HG03575 (cell line): ENCODE results near the gene SCAI.
"Not testable (repeated sequence)": the region's sequence is repeated elsewhere in the genome, so short reads cannot be mapped to it uniquely, and the experiment has no call there.

Experiments used
- ATAC-seq: cut with Tn5 transposase; IDR thresholded peaks from one replicate; pipeline ENCODE4 v1.9.1; 2021; ENCODE audit not compliant: unreplicated experiment, insufficient number of reproducible peaks, low FRiP score; ENCODE audit errors: extremely low read depth

SCAI gene

DNA sequence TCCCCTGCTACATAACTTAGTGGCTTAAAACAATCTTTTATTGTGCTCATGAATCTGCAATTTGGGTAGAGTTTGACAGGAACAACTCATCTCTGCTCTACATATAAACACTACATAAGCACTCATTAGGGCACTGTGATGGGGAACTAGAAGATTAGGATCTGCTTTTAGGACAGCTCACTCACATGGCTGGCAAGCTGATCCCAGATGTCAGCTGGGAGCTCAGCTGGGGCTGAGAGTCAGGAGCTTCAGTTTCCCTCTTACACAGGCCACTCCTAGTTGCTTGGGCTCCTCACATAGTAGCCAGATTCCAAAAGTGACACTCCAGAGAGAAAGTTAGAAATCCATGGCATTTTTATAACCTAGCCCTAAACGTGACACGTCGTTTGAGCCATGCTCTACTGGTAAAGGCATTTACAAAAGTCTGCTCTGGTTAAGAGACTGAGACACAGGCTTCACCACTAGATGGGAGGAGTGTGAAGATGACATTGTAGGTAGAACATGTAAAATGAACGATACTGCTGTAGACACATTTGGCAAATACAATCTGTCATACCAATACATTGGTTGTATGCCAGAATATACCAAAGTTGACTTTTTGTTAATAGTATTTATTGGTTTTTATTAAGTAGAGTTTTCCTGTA, 23.6 kb downstream of the SCAI start:
- no peak for ATAC-seq

DNA sequence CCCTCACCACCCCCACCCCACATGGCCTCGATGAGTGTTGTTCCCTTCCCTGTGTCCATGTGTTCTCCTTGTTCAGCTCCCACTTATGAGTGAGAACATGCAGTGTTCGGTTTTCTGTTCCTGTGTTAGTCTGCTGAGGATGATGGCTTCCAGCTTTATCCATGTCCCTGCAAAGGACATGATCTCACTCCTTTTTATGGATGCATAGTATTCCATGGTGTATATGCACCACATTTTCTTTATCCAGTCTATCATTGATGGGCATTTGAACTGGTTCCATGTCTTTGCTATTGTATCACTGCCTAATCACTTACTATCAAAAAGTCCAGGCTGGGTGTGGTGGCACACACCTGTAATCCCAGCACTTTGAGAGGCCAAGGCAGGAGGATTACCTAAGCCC, 24.6 kb downstream of the SCAI start:
- not testable (repeated sequence) for ATAC-seq

DNA sequence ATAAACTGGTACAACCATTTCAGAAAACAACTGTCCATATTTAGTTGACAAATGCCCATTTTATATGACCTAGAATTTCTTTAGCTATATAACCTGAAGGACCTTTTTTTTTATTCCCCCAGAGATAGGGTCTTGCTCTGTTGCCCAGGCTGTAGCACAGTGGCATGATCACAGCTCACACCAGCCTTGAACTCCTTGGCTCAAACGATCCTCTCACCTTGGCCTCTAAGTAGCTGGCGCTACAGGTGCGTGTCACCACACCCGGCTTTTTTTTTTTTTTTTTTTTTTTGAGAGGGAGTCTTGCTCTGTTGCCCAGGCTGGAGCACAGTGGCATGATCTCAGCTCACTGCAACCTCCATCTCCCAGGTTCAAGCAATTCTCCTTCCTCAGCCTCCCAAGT, 28.8 kb downstream of the SCAI start:
- ATAC-seq = not testable (repeated sequence)

DNA sequence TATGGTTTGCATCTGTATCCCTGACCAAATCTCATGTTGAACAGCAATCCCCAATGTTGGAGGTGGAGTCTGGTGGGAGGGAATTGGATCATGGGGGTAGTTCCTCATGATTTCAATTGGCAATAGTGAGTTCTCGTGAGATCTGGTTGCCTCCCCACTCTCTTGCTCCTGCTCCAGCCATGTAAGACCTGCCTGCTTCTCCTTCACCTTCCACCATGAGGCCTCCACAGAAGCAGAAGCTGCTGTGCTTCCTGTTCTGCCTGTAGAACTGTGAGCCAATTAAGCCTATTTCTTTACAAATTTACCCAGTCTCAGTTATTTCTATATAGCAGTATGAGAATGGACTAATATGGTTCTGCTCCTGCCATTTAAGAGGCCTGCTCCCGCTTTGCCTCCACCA, 32.9 kb downstream of the SCAI start:
- ATAC-seq = no peak

DNA sequence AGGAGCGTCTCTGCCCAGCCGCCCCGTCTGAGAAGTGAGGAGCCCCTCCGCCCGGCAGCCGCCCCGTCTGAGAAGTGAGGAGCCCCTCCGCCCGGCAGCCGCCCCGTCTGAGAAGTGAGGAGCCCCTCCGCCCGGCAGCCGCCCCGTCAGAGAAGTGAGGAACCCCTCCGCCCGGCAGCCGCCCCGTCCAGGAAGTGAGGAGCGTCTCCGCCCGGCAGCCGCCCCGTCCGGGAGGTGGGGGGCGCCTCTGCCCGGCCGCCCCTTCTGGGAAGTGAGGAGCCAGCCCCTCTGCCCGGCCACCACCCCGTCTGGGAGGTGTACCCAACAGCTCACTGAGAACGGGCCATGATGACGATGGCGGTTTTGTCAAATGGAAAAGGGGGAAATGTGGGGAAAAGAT, 34.8 kb downstream of the SCAI start:
- ATAC-seq = not testable (repeated sequence)

DNA sequence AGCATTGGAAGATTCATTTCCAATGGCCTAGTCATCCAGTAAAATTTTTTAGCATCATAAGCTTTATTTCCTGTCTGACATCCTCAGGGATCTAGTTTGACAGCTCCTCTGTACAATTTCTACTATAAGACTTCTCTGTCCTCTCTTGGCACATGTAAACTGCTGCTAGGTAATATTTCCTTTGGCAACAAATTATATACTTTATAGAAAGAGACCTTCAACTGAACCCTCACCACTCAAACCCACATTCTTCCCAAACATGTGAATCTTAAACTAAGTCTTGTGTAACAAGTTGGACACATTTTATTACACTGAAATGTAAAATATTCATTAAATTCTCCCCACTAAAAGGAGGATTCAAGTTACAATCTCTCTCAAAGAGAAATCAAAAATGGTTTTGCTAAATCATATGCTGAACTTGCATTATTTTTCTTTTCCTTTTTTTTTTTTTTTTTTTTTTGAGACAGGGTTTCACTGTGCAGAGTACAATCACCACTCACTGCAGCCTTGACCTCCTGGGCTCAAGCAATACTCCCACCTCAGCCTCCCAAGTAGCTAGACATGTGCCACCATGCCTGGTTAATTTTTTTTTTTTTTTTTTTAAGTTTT, 36.9 kb downstream of the SCAI start:
- ATAC-seq = no peak

DNA sequence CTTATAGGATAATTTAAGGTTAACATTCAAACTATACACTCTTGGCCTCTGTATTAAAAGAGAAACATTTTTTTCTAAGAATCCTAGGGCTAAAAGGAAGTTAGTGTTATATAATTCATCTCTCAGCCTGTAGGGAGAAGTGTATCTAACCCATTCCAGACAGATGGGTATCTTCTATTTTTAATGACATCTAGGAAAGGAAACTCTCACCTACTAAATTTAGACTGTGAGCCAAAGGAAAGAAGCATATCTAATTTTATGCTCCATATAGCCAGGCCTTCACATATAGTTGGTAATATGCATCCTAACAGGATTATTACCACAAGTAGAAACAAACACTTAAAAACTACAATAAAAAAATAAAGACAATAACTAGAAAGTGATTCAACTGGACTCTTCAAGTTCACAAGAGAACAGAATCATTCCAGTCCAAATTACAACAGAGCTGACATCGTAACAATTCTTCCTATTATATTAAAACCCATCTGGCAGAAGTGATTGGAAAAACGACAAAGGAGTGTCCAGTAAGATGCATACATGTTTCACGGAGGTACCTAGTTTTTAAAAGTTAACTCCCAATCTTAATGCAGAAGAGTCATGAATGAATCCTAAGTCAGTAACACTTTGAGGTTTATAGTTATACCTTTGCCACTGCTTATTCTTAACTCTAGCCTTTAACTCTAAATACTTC, 39.4 kb downstream of the SCAI start:
- no peak for ATAC-seq

DNA sequence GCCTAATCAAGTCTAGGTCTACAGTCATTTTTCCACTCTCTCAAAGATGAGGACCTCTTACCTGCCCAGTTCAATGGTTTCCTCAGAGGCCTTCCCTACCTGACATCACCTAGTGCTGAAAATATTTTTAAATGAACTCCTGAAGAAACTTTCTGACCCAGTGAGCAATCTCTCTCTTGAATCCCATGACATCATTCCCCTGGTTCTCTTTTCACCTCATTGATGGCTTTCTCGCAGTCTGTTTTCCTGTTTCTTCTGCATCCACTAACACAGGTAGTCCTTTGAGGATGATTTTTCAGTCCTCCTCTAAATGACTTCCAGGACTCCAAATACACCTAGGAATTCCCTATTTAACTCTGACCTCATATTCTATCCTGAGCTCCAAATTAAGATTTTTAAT, 40.3 kb downstream of the SCAI start:
- no peak for ATAC-seq

DNA sequence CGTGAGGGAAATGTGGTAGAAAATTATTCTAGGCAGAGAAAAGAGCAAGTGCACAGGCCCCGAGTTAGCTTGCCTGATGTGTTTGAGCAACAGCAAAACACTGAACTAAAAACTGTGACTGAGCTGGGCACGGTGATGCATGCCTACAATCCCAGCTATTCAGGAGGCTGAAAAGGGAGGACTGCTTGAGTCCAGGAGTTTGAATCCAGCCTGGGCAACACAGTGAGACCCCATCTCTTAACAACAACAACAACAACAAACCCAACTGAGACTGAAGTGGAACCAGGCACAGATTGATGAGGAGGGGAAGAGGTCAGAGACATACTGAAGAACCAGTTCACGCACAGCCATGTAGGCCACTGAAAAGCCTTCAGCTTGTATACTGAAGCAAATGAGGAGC, 42.5 kb downstream of the SCAI start:
- no peak for ATAC-seq

DNA sequence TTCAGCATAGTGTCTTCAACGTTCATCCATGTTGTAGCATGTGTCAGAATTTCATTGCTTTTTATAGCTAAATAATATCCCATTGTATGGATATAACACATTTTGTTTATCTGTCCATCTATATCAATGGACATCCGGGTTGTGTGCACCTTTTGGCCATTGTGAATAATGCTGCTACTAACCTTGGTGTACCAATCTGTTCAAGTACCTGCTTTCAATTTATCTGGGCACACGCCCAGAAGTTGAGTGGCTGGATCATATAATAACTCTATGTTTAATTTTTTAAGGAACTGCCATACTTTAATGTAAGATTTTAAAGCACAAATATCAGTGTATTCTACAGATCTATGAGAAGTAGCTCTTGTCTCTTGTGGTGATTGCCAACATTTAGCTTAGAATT, 43.5 kb downstream of the SCAI start:
- no peak for ATAC-seq

DNA sequence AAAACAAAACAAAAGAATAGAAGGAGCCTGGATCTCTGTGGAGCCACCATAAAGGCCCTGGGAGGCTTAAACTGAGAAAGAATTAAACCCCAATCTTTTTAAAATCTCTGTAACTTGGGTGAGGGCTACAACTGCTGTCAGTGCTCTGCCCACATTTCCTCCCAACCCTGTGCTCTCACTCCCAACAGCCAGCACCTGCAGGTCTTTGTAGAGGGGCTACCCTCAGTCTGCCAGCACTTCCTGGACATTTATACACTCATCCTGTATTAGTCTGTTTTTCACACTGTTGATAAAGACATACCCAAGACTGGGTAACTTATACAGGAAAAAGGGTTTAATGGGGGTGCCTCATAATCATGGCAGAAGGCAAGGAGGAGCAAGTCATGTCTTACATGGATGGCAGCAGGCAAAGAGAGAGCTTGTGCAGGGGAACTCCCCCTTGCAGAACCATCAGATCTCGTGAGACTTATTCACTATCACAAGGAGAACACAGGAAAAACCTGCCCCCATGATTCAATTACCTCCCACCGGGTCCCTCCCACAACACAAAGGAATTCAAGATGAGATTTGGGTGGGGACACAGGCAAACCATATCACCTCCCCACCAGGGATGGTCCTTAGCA, 47.4 kb downstream of the SCAI start:
- no peak for ATAC-seq

DNA sequence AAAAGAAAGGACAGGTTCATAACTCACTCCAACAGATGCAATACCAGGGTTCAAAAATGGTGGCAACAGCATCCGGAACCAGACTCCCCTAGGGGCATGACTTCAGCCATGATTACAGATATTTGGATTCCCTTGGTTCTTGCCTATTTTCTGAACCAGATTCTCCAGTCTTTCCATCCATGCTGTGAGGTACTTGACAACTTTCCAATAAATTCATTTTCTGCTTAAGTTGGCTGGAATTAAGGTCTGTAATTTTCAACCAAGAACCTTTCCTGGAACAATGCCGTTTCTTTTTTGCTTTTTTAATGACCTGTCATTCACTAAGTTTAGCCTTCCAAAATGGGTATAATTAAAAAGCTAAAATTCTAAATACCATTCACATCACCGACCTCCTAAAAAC, 52.2 kb downstream of the SCAI start:
- ATAC-seq = no peak

DNA sequence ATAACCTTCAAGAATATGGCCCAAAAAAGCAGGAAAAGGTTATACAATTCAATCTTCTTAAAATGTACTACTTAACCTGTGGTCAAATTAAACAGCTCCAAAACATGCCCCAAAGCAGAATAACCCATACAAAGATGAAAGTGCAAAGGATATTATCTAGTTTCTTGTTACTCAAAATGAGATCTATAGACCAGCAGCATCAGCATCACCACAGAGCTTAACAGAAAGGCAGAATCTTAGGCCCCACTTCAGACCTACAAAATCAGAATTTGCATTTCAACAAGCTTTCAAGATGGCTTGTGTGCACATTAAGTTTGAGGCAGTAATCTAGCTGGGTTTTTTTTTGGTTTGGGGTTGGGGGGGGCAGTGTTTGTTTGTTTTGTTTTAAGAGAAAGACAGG, 54.0 kb downstream of the SCAI start:
- ATAC-seq = no peak

DNA sequence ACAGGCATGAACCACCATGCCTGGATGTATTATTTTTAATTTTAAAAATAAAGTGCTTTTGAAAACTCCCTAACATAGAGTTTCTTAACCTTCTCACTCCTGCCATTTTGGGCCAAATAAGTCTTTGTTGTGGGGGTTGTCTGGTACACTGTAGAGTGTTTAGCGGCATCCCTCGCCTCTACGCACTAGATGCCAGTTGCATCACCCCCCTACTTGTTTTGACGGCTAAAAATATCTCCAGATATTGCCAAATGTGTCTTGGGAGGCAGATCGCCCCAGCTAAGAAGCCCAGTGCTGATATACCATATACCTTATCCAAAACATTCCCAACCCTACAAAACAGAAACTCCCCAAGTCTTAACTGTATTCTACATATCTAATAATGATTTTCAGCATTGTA, 54.6 kb downstream of the SCAI start:
- ATAC-seq = no peak

DNA sequence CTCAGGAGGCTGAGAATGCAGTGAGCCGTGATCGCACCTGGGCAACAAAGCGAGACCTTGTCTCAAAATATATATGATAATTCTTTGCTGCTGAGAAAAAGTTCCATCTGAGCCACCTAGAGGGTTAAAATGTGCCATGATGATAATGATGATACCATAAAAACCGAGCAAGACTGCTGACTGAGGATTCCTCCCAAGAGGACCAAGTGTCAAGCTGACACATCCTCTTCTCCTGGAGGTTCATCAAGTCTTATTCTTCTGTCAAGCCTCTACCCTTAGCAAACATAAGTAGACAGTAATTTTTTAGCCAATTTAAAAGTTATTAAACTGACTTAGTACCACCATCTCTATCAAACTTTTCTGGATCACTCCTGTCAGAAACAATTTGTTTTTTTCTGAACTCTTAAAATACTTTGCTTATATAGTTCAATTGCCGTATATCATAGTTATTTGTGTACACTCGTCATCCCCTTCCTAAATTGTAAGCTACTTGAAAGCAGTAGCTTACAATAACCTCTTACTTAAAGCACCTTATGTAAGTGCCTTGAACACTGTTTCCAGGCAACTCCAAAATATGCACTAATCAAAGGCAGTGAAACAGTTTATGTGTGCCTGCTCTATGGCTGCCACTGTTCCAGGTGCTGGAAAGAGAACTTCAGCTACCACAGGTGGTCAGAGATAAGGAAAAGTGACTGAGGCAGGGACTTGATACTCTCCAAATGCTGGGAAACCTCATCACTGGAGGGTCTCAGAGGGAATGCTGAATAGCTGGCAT, 57.4 kb downstream of the SCAI start:
- ATAC-seq = no peak

DNA sequence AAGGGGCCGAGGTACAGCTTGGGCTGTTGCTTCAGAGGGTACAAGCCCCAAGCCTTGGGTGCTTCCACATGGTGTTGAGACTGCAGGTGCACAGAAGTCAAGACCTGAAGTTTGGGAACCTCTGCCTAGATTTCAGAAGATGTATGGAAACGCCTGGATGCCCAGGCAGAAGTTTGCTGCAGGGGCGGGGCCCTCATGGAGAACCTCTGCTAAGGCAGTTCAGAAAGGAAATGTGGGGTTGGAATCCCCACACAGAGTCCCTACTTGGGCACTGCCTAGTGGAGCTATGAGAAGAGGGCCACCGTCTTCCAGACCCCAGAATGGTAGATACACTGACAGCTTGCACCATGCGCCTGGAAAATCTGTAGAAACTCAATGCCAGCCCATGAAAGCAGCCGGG, 61.1 kb downstream of the SCAI start:
- not testable (repeated sequence) for ATAC-seq

DNA sequence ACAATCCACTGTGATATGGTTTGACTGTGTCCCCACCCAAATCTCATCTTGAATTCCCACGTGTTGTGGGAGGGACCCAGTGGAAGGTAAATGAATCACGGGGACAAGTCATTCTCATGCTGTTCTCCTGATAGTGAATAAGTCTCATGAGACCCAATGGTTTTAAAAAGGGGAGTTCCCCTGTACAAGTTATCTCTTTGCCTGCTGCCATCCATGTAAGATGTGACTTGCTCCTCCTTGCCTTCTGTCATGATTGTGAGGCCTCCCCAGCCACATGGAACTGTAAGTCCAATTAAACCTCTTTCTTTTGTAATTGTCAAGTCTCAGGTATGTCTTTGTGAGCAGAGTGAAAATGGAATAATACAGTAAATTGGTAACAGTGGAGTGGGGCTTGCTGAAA, 62.5 kb downstream of the SCAI start:
- ATAC-seq = not testable (repeated sequence)

DNA sequence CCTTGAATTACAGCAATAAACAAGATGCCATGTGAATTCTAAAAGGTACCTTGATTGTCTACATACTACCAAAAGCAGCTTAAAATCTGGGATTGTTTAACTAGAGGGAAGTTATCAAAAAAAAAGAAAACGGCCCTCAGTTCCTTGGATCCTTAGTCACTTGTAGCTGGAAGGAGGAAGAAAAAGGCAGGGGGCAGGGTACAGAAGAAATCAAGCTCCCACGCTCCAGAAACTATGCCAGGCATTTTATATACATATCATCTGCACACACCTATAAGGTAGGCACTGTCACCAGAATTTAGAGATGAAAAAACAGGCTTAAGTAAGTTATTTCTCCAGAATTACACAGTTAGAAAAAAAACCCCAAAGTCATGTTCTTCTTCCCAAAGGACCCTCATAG, 63.4 kb downstream of the SCAI start:
- ATAC-seq = no peak

DNA sequence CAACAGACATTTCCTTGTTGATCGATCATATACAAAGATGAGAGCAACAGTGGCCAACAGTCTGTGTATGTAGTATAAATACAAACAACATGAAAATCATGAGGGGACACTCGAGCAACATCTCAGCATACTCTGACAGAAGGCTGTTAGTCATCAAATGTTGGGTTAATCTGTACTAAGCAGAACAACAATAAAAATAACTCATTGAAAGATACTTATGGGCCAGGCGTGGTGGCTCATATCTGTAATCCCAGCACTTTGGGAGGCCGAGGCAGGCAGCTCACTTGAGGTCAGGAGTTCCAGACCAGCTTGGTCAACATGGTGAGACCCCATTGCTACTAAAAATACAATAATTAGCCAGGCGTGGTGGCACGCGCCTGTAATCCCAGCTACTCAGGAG, 67.3 kb downstream of the SCAI start:
- ATAC-seq = no peak
